HEK293 (cell line): ENCODE measurements around the gene CACNA1D.

Experiments used
- HOXA7 ChIP-seq: sonication (generic); formaldehyde crosslinking; IDR thresholded peaks from 2 replicates; pipeline ENCODE4 v1.8.1; 2022; ENCODE audit warnings: missing genetic modification reagents, borderline replicate concordance
- REST ChIP-seq: fragments of 450-650 bp; formaldehyde crosslinking; IDR thresholded peaks from 2 replicates; pipeline ENCODE4 v1.5.1; 2016; ENCODE audit warnings: missing biosample characterization, missing genetic modification characterization

GRCh38 chr3:53718462-53718861 lies 224.1 kb downstream of the CACNA1D start:
- TF ChIP-seq HOXA7 (CRISPR knock-in tag) = no peak
- no peak for TF ChIP-seq REST (tag by site-specific recombination)
